SK-N-MC (cell line): Measurements from ENCODE around the gene GALNT9.

Experiments
- EZH2 ChIP-seq: fragments of 200-600 bp; sonication (generic); IDR thresholded peaks from one replicate; pipeline ENCODE4 v1.6.1; 2017; ENCODE audit warnings: antibody characterized with exemption
- POLR2AphosphoS5 ChIP-seq: IDR thresholded peaks from 2 replicates; pipeline ENCODE4 v1.6.1; 2012; ENCODE audit warnings: mild to moderate bottlenecking, low read depth, low read length, borderline replicate concordance

GRCh38 chr12:132214161-132214476 lies 115.3 kb downstream of the GALNT9 start:
- TF ChIP-seq EZH2 (no peak), POLR2AphosphoS5 (no peak)
